B cell (primary cell): ENCODE results near the gene SMARCC2.

Experiments
- CTCF ChIP-seq: fragments of 200-600 bp; IDR thresholded peaks from one replicate; pipeline ENCODE4 v1.8.0; 2022; ENCODE audit warnings: antibody characterized with exemption, mild to moderate bottlenecking
- EZH2 ChIP-seq: IDR thresholded peaks from 2 replicates; pipeline ENCODE4 v1.6.1; 2012; ENCODE audit warnings: borderline replicate concordance, low read depth, mild to moderate bottlenecking, moderate library complexity, low read length; ENCODE audit not compliant: insufficient read depth, poor library complexity, severe bottlenecking

- TF ChIP-seq EZH2 (no peak), CTCF (no peak)
Observed at GRCh38 chr12:56202366-56202765, 13.1 kb upstream of the SMARCC2 start.
